NCI-H446 treated with DMSO at 0.1 percent for 48 hours (cell line): ENCODE data around the gene XXYLT1.

ENCODE experiments used
- DNase-seq: peaks from one replicate; lab custom pipeline; 2025; lab: John Stamatoyannopoulos, UW

XXYLT1 gene

DNA sequence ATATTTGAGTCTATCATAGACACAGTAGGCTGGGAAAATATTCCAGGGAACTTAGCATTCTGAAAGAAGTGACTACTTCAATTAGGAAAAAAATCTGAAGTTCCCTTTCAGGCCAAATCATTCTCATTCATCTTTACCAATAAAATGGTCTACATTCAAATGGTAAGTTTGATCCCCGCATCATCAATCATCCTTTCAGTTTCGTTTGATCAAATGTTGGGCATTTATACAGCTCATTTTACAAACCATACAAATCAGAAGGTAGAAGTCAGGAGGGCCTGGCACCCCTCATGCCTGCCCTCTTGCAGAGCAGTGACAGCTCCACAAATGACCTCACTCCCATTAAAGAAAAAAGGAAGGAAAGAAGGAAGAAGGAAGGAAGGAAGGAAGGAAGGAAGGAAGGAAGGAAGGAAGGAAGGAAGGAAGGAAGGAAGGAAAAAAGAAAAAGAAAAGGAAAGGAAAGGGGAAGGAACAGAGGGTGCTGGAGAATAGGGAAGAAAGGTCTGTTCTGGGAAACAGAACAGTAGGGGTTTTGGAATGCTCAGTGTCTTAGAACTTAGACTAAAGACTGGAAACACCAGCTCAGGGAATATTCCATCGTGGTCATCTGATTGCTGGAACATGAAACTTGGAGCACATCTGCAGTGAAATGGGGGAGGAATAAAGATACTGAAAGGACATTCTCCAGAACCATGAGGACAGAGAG is 86.1 kb downstream of the XXYLT1 start:
- DNase-seq, result no peak

DNA sequence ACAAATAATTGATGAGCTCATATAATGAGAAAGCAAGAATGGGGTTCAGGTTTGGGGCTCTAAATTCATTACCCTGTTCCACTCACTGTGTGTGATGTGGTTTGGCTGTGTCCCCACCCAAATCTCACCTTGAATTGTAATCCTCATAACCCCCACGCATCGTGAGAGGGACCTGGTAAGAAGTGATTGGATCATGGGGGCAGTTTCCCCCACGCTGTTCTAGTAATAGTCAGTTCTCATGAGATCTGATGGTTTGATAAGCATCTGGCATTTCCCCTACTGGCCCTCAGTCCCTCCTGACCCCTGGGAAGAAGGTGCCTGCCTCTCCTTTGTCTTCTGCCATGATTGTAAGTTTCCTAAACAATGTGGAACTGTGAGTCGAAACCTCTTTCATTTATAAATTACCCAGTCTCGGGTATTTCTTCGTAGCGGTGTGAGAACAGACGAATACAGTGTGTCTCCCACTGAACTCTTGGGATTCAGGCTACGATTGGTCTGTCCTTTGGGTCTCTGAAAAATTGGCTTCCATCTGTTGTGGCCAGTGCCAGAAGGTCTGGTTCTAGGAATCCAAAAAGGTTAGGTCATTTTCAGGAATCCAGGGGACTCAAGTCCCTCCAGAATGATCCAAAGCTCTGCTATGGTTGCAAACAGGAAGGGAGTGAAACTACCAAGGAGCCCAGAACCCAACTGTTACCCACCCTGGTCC is 87.7 kb downstream of the XXYLT1 start:
- no peak for DNase-seq

DNA sequence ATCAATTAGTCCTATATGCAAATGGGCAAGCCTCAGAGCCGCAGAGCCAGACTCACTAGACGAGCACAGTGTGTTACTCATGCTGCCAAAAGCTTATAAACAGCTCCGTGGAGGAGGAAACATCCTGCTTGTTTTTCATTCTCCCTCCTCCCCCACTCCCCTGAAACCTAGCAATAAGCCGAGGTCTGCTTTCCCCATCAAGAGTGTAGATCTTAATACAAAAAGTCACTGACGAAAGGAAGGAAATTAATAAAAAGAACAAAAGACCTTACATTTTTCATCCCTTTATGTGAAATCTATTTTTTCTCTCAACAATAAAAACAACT is 88.5 kb downstream of the XXYLT1 start:
- DNase-seq, result peak; percentile 66

DNA sequence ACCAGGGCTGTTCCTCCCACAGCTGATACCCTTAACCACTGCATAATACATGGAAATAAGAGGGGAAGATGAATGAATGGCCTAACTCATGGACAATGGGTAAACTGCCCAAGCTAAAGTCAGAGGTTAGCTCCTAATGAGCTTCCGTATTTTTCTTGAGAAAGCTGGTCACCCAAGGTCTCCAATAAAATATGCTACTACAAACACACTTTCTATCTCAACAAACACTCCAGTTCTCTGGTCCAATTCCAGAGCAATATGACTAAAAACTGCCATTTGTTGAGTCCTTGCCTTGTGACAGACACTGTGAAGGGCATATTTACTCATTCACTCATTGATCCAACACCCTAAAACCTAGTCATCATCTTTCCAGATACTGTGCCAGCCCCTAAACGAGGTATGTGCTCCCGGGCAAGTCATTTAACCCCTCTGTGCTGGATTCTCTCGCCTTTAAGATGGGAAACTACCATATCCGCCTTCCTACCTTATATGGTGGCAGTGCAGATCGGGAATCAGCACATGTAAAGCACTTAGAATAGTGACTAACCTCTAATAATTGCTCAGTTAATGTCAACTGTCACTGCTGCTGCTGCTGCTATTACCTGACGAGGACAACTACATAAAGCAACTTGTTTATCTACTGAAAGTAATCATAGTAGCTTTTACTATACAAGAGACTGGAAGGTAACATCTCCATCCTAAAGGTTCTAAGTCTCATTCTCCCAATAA is 89.1 kb downstream of the XXYLT1 start:
- DNase-seq, result no peak

DNA sequence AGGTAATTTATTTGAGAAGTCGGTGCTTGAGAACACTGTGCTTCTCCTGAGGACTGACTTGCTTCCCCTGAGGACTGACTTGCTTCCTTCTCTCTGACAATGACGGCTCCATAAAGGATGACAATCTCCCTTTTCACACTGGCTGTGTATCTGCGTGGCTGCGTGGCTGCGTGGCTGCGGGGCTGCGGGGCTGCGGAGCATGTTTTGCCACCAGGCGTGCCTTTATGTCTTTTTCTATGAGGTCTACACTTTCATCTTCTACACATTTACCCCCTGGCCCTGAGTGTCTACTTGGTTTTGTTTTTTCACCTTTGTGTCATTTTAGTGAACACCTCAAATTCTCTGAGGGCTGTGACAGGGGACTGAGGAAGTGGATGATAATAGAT is 89.9 kb downstream of the XXYLT1 start:
- no peak for DNase-seq

DNA sequence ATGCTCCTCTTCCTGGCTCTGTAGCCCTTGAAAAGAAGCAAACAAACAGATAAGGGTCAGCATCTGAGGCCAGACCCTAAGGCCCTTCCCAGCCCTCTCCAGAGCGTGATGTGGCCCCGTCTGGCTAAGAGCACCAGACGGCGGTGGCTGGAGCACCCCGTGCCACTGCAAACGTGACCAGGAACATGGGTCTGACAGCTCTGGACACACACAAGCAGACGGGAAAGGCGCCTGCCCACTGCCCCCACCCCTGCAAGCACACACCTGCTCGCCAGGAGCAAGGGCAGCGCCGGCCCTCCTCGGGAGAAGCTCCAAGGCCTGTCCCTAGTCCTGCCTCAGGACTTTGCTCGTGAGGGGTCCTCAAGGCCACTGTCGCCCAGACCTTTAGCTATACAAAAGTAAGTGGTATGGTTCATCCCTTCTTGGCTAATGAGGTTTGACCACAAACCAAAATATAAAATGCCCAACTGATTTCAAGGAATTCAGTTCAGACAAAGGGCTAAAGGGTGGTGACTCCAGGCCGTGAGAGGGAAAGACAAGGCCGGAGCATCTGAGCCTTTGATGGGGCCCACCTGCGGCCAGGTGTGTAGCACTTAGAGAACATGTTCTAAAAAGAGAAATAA is 90.4 kb downstream of the XXYLT1 start:
- no peak for DNase-seq

DNA sequence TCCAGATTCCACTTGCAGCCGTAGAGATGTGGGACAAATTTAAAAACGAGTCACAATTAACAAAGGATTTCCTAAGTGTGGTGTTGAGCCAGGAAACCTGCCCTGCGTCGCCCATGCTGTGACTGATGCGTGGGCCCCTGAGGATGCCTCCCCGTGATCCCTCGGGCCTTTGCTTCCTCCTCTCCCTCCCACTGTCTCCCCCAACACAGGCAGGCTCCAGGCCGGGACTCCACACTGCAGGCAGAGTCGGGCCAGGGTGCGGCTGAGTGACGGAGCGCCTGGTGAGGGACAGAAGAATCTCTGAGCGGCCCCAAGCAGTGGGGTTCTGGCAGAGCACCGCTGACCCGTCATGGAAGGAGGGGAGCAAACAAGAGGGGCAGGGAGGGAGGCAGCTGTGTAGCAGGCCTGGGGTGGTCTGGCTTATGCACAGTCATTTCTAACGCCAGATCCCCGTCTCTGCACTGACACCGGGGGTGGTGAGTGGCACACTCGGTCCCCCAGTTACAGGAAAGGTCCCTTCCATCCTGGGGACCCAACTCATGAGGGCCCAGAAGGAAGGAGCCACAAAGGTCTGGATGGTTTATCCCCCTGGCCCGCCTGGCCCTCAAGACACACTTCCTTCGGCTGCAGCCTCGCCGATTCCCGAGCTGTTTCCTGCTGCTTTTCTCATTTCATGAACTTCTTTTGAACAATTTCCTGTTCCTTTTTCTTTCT is 91.0 kb downstream of the XXYLT1 start:
- no peak for DNase-seq

- no peak for DNase-seq
These were observed 92.6 kb downstream of the XXYLT1 start for GRCh38 chr3:195178124-195178910.

DNA sequence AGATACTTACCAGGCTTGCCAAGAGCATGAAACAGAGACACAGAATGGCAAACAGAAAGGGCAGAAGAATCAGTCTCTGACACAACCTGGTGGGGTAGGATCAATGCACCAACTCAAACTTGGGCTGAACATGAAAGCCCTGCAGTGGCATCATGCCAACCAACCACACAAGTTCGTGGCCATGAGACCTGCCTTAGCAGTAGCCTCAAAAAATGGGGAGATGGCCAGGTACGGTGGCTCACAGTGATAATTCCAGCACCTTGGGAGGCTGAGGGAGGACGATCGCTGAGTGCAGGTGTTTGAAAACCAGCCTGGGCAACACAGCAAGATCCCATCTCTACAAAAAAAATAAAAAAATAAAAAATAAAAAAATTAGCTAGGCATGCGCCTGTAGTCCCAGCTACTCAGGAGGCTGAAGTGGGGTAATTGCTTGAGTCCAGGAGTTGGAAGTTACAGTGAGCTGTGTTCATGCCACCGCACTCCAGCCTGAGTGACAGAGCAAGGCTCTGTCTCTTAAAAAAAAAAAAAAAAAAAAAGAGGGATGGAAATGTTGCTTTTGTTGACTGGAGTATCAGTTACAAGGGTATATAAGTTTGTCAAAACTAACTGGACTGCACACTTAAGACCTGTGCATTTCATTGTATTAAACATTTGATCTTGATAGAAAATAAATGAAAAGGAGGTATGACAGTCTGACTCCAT is 93.4 kb downstream of the XXYLT1 start:
- no peak for DNase-seq

DNA sequence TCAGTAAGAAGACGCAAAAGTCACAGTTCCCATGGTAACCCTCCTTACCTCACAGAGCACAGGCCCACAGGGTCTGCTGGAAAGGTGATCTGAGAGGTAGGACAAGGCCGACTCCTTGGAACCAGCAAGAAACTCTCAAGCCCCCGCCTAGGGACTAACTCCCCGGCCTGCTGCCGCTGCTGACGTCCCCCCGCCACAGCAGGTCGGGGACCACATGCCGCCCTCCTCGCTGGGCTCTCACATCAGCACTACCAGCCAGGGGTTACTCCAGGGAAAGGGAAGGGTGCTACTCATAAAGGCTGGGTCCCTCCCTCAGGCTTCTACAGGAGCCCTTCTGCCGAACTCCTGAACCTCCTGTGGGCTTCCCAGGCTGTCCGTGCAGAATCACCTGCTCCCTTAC is 94.2 kb downstream of the XXYLT1 start:
- DNase-seq, result no peak

DNA sequence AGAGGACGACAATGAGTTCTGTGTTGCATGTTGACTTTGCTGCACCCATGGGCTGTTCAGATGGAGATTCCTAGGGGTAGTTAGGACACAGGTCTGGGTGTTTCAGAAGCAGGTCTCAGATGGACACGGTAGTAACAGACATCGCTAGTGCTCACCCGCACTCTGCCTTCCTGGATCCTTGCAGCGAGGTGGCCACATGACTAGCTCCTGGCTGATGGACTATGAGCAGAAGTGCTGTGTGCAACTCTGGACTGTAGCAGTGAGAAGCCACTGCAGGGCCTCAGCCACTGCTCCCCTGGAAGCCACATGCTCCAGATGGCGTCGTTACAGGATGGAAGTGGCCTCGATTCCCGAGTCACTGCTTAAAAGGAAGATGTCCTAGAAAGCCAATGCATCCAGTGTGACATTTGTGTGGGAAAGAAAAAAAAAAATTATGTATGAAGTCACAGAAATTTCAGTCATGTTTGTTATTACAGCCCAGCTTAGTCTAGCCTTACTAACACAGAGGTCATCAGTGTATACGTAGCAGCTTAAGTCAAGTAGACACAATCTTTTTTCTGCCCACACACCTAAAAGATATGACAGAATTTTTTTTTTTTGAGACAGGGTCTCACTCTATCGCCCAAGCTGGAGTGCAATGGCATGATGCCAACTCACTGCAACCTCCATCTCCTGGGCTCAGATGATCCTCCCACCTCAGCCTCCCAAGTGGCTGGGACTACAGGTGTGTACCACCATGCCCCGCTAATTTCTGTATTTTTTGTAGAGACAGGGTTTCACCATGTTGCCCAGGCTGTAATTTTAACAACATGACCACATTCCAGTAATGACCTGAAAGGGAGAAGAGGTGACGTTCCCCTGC is 95.3 kb downstream of the XXYLT1 start:
- no peak for DNase-seq

DNA sequence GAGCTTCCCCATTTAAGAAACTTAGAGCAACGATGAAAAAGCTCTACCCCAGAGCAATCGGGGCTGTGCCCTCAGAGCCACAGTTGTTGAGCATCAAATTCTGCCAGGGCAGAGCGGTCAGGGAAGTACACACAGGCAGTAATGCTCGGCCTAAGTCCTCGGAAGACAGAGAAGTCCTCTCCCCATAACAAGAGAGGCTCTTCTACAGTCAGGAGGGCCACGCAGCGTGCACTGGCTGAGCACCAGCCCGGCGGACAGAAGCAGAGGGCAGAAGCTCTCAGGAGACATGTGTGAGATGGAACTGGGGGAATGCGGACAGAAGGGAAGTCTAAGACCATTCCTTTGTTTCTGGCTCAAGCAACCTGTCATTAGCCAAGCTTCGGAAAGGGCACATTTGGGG is 95.9 kb downstream of the XXYLT1 start:
- no peak for DNase-seq

DNA sequence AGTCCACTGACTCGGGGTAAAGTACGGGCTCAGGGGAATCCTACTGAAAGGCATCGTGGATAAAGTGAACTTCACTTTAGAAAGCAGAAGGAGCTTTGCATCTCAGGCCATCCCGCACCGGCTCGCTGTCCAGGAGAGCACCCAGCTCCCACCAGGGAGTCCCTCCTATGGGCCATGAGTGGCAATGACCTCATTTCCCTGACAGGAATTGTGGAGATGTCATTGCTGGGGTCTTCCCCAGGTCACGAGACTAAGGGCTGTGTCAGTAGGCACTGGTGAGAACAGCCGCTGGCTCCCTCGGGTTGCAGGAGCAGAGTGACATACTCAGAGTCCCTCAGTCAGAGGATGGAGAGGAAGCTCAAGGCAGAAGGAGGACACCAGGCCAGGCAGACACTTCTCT is 97.3 kb downstream of the XXYLT1 start:
- no peak for DNase-seq

DNA sequence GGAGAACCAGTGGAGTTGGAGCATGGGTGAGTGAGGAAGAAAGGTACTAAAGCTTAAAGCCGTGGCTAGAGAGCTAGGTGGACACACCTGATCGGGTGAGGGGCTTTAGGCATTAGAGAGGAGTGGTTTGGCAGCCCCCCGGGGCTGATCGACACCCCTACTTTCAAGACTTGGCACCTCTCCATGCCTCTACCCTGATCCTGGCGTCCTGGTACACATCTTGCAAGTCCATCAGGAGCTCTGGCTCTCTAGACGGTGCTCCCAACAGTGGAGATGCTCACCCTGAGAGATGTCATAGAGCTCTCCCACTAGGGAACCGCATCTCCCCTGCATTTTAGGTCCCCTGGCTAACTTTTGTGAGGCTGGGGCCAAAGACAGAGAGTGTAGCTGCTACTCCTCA is 98.1 kb downstream of the XXYLT1 start:
- DNase-seq, result no peak

GRCh38 chr3:195172039-195172684 is 98.8 kb downstream of the XXYLT1 start:
- DNase-seq, result no peak

DNA sequence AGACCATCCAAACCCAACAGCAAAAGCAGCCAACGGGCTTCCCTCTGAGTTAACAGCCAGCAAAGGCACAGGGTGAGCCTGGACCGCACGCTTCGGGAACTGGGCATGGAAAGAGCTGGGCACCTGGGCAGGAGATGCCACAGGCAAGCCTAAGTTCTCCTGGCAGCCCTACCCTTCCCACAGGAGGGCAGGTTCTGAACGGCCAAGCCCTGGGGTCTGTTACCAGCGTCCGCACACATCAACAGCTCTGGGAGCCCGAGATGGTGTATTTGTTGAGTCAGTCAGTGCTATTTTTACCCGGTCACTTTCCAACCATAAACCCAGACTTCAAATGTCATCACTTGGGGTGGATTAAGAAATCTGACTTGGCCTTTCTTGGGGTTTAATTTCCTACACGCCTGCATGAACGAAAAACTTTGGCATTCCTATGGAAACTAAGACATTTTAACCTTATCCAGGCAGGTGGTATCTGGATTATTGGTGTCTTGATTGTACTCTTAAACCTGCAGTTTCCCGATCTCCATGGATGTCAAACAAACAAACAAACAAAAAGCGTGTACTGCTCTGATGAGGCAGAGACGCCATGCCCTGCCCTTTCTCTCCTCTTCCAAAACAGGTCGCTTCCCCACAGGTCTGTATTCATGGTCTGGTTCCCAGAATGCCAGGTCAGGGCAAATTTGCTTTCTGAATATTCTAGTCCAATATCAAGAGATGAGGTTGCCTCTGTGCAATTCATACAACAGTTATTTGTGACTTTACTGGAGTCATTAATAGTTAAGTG is 99.7 kb downstream of the XXYLT1 start:
- DNase-seq, result no peak

GRCh38 chr3:195170496-195170895 is 100.5 kb downstream of the XXYLT1 start:
- peak; percentile 45 for DNase-seq

- DNase-seq, result no peak
These were observed 101.8 kb downstream of the XXYLT1 start for GRCh38 chr3:195169011-195169649.
